Chondrocyte (in vitro differentiated cells): ENCODE measurements around the gene ESYT2. TPM values are rescaled to one million over a fixed set of nuclear protein-coding genes. Genes with fewer than 3 reads are reported as not detected.

Source experiments
- DNase-seq: peaks from one replicate; pipeline ENCODE4 v3.0.0; 2021; ENCODE audit warnings: mixed read lengths, low spot score
- H3K27ac Mint-ChIP-seq: one replicate; pipeline ENCODE4 v1.8.0; 2021; ENCODE audit warnings: mild to moderate bottlenecking, moderate library complexity, mixed read lengths; ENCODE audit not compliant: unreplicated experiment
- H3K27me3 Mint-ChIP-seq: 2 replicates; pipeline ENCODE4 v1.8.0; 2021; ENCODE audit warnings: low read depth, mixed read lengths
- H3K36me3 Mint-ChIP-seq: 2 replicates; pipeline ENCODE4 v1.8.0; 2021; ENCODE audit warnings: low read depth, mixed read lengths
- H3K4me1 Mint-ChIP-seq: 2 replicates; pipeline ENCODE4 v1.8.0; 2021; ENCODE audit warnings: low read depth, mild to moderate bottlenecking, mixed read lengths
- H3K4me3 Mint-ChIP-seq: one replicate; pipeline ENCODE4 v1.8.0; 2021; ENCODE audit warnings: mild to moderate bottlenecking, moderate library complexity, mixed read lengths; ENCODE audit not compliant: unreplicated experiment
- H3K9me3 Mint-ChIP-seq: 2 replicates; pipeline ENCODE4 v1.8.0; 2021; ENCODE audit warnings: low read depth, mixed read lengths
- CTCF ChIP-seq: fragments of 200-600 bp; sonication (generic); IDR thresholded peaks from 2 replicates; pipeline ENCODE4 v1.5.0; 2021; ENCODE audit warnings: antibody characterized with exemption, mild to moderate bottlenecking, moderate library complexity
- total RNA-seq: library from RNA; stranded (reverse); gene quantifications from 3 replicates; pipeline ENCODE4 v1.2.1, GENCODE V29; 2021

The ESYT2 gene
- total RNA-seq, 1 donor from 2014 or later, result 108 TPM

GRCh38 chr7:158805937-158806336 is 23.4 kb downstream of the ESYT2 start:
- Mint-ChIP-seq H3K27me3 (no peaks in the 10 kb centered on the region), H3K27ac (no peak overlapping the region), H3K36me3 (peaks cover 6% of the 10 kb centered on the region), H3K4me3 (no peak overlapping the region), H3K4me1 (peaks cover 61% of the 10 kb centered on the region), H3K9me3 (no peaks in the 10 kb centered on the region)
- DNase-seq, result no peak
- TF ChIP-seq CTCF, result no peak

GRCh38 chr7:158805414-158805813 is 23.9 kb downstream of the ESYT2 start:
- Mint-ChIP-seq H3K36me3 (peaks cover 6% of the 10 kb centered on the region), H3K4me3 (no peak overlapping the region), H3K27ac (peak overlapping the region; percentile 28)

GRCh38 chr7:158804335-158804734 is 25.0 kb downstream of the ESYT2 start:
- no peak for DNase-seq
- no peaks in the 10 kb centered on the region for H3K27me3 Mint-ChIP-seq
- no peak for TF ChIP-seq CTCF
- peaks cover 4% of the 10 kb centered on the region for H3K36me3 Mint-ChIP-seq
- no peaks in the 10 kb centered on the region for H3K9me3 Mint-ChIP-seq
- peak overlapping the region; percentile 28 for H3K27ac Mint-ChIP-seq
- peaks cover 59% of the 10 kb centered on the region for H3K4me1 Mint-ChIP-seq
- no peak overlapping the region for H3K4me3 Mint-ChIP-seq

More at GRCh38 chr7:158805414-158805813, 23.9 kb downstream of the ESYT2 start:
- H3K27me3 Mint-ChIP-seq, result no peaks in the 10 kb centered on the region
- DNase-seq, result no peak
- H3K4me1 Mint-ChIP-seq, result peaks cover 61% of the 10 kb centered on the region
- no peak for TF ChIP-seq CTCF
- H3K9me3 Mint-ChIP-seq, result no peaks in the 10 kb centered on the region

GRCh38 chr7:158803367-158803969 is 25.8 kb downstream of the ESYT2 start:
- Mint-ChIP-seq H3K27ac (peak overlapping the region; percentile 96), H3K9me3 (no peaks in the 10 kb centered on the region), H3K4me1 (peaks cover 65% of the 10 kb centered on the region), H3K36me3 (peaks cover 4% of the 10 kb centered on the region), H3K27me3 (no peaks in the 10 kb centered on the region), H3K4me3 (no peak overlapping the region)
- no peak for DNase-seq
- no peak for TF ChIP-seq CTCF

- peak overlapping the region; percentile 45 for H3K4me3 Mint-ChIP-seq
- no peak for DNase-seq
- no peaks in the 10 kb centered on the region for H3K9me3 Mint-ChIP-seq
- no peak for TF ChIP-seq CTCF
- peaks cover 65% of the 10 kb centered on the region for H3K4me1 Mint-ChIP-seq
- peaks cover 6% of the 10 kb centered on the region for H3K36me3 Mint-ChIP-seq
- peak overlapping the region; percentile 96 for H3K27ac Mint-ChIP-seq
- no peaks in the 10 kb centered on the region for H3K27me3 Mint-ChIP-seq
Observed at GRCh38 chr7:158802535-158803366, 26.6 kb downstream of the ESYT2 start.
